Limb (tissue), 2 donors: ENCODE results near the gene BAAT.

Source experiments
- DNase-seq, 2 donors: peaks; one replicate each; pipeline ENCODE4 v3.0.0-alpha.2; 2016; ENCODE audit errors: extremely low spot score in 2 of 2

BAAT gene

GRCh38 chr9:101398930-101399642 lies 14.3 kb upstream of the BAAT start:
- no peak for DNase-seq

DNA sequence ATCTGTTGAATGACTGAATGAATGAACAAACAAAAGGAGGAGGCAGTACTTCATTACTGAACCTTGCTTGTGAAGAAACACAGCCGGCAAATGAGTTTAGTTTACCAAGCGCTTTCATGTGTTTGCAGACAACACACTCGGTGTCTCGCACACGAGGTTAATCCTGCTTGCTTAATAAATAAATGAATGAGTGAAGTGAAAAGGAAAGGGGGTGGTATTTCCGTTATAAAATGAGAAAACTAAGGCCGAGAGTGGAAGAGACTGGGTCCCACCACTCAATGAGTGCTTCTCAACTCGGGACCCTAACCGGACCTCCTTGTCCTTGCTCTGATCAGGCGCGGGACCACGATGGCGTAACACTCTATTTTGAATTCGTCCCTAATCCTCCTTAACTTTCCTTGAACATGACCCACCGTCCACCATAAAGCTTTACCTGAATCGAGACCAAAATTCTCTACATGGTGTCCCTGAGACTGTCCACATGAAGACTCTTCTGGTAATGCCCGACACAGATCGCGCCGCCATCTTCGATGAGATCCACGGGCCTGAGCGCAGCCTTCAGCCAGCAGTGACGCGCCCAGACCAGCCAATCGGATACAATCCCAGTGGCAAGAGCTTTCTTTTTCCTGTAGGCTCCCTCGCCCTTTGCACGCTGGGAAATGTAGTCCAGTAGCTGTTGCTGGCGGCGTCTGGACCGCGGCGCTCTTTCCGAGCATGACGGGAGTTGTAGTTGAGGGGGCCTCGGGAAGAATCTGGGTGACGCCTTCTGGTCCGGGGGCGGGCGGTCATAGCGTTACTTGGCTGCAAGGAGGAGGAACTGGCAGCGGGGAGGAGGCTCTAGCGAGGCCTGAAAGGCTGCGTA lies 13.5 kb upstream of the BAAT start, which contains the start of the genes MRPL50 and ZNF189:
MRPL50 (minus strand) TSS at position 551 of the 862 bp plus-strand sequence; CDS start at position 525, 26 bp downstream.
ZNF189 (plus strand) TSS at position 784 of the 862 bp plus-strand sequence. CDS start 306 bp downstream, outside the sequence.
- DNase-seq = peak; percentile 98 to 99

GRCh38 chr9:101397746-101398067 lies 12.9 kb upstream of the BAAT start:
- DNase-seq = no peak

- DNase-seq = no peak
Measured at GRCh38 chr9:101394687-101395086, 9.9 kb upstream of the BAAT start.

- no peak for DNase-seq
Measured at GRCh38 chr9:101393135-101393534, 8.3 kb upstream of the BAAT start.

GRCh38 chr9:101388507-101388993 lies 3.7 kb upstream of the BAAT start:
- no peak for DNase-seq

- peak in 1 of 2 donors; percentile 24 for DNase-seq
Measured at GRCh38 chr9:101387871-101388506, 3.2 kb upstream of the BAAT start.

- no peak for DNase-seq
Measured at GRCh38 chr9:101383361-101383760, 1.4 kb downstream of the BAAT start.

DNA sequence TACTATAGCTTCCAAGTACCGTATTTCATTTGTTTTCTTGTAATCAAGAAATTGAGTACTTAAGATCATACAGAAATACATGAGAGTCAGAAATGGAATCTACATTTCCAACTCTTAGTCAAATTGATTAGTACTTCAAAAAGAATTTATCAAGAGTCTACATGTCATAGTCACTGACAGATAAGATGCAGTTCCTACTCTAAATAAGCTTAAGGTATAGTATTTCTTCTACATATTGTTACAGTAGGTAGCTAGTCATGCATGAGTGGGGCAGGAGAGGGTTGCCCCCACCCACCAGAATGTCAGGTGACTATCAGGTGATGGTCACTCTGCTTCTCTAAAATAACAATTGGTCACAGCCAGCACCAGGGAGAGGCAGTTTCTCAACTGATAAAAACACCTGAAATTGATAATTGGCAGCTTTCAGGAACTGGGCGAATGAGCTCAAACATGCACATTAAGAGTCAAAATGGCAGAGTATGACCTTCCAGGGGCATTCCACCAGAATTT lies 2.9 kb downstream of the BAAT start:
- DNase-seq = no peak

DNA sequence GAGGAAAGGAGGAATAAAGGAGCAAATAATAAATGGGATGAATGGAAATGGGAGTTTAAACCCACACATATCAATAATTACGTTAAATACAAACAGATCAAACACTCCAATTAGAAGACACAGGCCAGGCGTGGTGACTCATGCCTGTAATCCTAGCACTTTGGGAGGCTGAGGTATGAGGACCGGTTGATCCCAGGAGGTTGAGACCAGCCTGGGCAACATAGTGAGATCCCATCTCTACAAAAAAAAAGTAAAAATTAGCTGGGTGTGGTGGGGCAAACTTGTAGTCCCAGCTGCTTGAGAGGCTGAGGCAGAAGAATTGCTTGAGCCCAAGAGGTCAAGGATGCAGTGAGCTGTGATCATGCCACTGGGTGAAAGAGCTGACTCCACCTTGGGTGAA lies 3.7 kb downstream of the BAAT start:
- no peak for DNase-seq

DNA sequence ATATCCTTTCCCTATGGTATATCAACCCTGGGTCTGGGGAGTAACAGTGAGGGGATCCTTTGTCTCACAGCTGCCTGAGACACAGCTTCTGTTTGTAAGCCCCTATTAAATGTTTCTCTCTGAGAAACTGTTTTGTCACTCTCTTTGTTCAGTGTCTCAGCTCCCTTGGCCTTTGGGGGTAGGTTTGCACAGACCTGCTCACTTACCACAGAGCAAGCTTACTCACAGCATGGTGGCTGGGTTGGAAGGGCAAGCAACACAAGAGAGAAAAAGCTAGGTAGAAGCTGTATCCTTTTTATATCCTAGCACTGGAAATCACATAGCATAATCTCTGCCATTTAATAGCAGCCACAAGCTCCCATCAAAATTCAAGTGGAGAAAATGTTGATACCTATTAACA lies 4.5 kb downstream of the BAAT start:
- no peak for DNase-seq

- no peak for DNase-seq
Measured at GRCh38 chr9:101376111-101376848, 8.5 kb downstream of the BAAT start.

GRCh38 chr9:101375546-101375945 lies 9.3 kb downstream of the BAAT start:
- DNase-seq = no peak

- DNase-seq = no peak
Measured at GRCh38 chr9:101372327-101373118, 12.3 kb downstream of the BAAT start.

DNA sequence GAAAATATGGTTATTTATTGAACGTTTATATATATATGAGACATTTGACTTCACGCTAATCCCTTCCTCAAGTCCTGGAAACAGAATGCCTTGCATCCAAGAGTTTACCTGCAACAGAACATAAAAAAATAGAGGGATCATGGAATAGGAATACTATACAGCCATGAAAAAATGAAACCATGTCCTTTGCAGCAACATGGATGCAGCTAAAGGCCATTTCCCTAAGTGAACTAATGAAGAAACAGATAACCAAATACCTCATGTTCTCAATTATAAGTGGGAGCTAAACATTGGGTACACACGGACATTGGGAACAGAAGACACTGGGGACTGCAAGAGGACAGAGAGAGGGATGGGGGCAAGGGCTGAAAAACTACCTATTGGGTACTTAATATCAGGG lies 13.0 kb downstream of the BAAT start:
- DNase-seq = no peak

GRCh38 chr9:101369884-101370531 lies 14.8 kb downstream of the BAAT start:
- no peak for DNase-seq

DNA sequence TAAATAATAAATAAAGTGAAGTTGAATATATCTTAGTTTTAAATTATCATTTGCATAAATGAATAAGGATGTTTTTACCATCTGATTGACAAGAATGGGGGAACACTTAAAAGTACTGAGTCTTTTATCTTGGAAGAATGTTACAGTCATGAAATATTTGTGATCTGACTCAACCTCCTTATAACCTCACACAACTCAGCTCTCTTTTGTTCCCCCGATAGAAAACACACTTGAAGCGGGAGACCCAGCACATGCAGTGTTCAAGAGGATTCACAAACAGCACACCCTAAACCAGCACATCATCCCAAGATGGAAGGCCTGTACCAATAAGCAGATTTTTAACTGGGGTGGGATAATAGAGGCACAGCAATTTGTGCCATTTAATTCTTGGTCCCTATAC lies 15.5 kb downstream of the BAAT start:
- DNase-seq = no peak

- DNase-seq = no peak
Measured at GRCh38 chr9:101367323-101367722, 17.5 kb downstream of the BAAT start.

GRCh38 chr9:101366038-101366756 lies 18.6 kb downstream of the BAAT start:
- DNase-seq = no peak
